CD4-positive, alpha-beta T cell (primary cell): ENCODE measurements around the gene PLXNC1. TPM values are rescaled to one million over a fixed set of nuclear protein-coding genes. Genes with fewer than 3 reads are reported as not detected.

Source experiments
- ATAC-seq: fragments of 200-7000 bp; cut with Tn5 transposase; one replicate; pipeline ENCODE4 v1.10.0; 2022; ENCODE audit warnings: mild to moderate bottlenecking; ENCODE audit not compliant: poor library complexity
- CTCF ChIA-PET: fragments of 350-600 bp; sonication (Branson Sonifier 250); formaldehyde crosslinking; loops from one replicate; lab custom pipeline; 2021; ENCODE audit warnings: antibody characterized with exemption, inconsistent platforms; lab: Charles Lee
- POLR2A ChIA-PET: fragments of 350-600 bp; sonication (Branson Sonifier 250); formaldehyde crosslinking; loops from one replicate; lab custom pipeline; 2021; ENCODE audit warnings: antibody characterized with exemption, inconsistent platforms; lab: Charles Lee
- DNase-seq, 14 experiments: peaks; one replicate each; pipeline ENCODE4 v3.0.0-alpha.2; 2013 to 2020; ENCODE audit warnings: mixed read lengths in 2 of 14
- H3K27ac ChIP-seq, 2 donors: one replicate each; pipeline versions ENCODE4 v1.5.1 to v1.7.0; 2013; ENCODE audit warnings: low read length in 2 of 2, low read depth in 1 of 2, mild to moderate bottlenecking in 1 of 2
- H3K27me3 ChIP-seq, 2 experiments: 1 replicate in 1 of 2; 2 replicates in 1 of 2; pipeline versions ENCODE4 v1.6.1 to v1.7.0; 2013; ENCODE audit warnings: low read length in 2 of 2, control low read depth in 1 of 2, mild to moderate bottlenecking in 1 of 2, moderate library complexity in 1 of 2; ENCODE audit not compliant: insufficient read depth in 2 of 2, control insufficient read depth in 1 of 2
- H3K36me3 ChIP-seq: one replicate; pipeline ENCODE4 v1.6.1; 2013; ENCODE audit warnings: low read length, control low read depth; ENCODE audit not compliant: insufficient read depth
- H3K4me1 ChIP-seq: one replicate; pipeline ENCODE4 v1.6.1; 2013; ENCODE audit warnings: low read length, control low read depth; ENCODE audit not compliant: insufficient read depth
- H3K4me3 ChIP-seq: one replicate; pipeline ENCODE4 v1.5.1; 2013; ENCODE audit warnings: mild to moderate bottlenecking, low read length, moderate library complexity
- H3K9me3 ChIP-seq, 2 experiments: 1 replicate in 1 of 2; 2 replicates in 1 of 2; pipeline versions ENCODE4 v1.6.1 to v1.7.0; 2013; ENCODE audit warnings: low read length in 2 of 2, mild to moderate bottlenecking in 2 of 2, control low read depth in 1 of 2, moderate library complexity in 1 of 2; ENCODE audit not compliant: control insufficient read depth in 1 of 2, insufficient read depth in 1 of 2
- H3K27ac Mint-ChIP-seq: one replicate; pipeline ENCODE4 v1.8.0; 2020; ENCODE audit warnings: mixed read lengths
- H3K27me3 Mint-ChIP-seq: one replicate; pipeline ENCODE4 v1.8.0; 2021; ENCODE audit warnings: mixed read lengths
- H3K36me3 Mint-ChIP-seq: one replicate; pipeline ENCODE4 v1.8.0; 2021; ENCODE audit warnings: low read depth, mixed read lengths
- H3K4me1 Mint-ChIP-seq: one replicate; pipeline ENCODE4 v1.8.0; 2021; ENCODE audit warnings: low read depth, mixed read lengths
- H3K4me3 Mint-ChIP-seq: one replicate; pipeline ENCODE4 v1.8.0; 2020; ENCODE audit warnings: mild to moderate bottlenecking, mixed read lengths
- H3K9me3 Mint-ChIP-seq: one replicate; pipeline ENCODE4 v1.8.0; 2020; ENCODE audit warnings: mixed read lengths
- intact Hi-C, 2 experiments: fragments of 100-400 bp; cut with DNase I in 1 of 2; cut with micrococcal nuclease in 1 of 2; formaldehyde crosslinking; loops; one replicate each; pipeline versions ENCODE4 v1.15.1 to v1.9.0; 2023 to 2025; cut with DNase I, micrococcal nuclease
- total RNA-seq, 174 experiments: library from RNA in 2 of 174; stranded (reverse) in 2 of 174; gene quantifications; one replicate each; pipeline ENCODE4 v1.2.3 and lab custom pipeline; 2021 to 2026
- TF ChIP-seq, protein P1 (sequence below): fragments of 200-600 bp; IDR thresholded peaks from one replicate; pipeline ENCODE4 v1.8.0; 2022; ENCODE audit warnings: antibody characterized with exemption, mild to moderate bottlenecking

PLXNC1 gene
- total RNA-seq, 2 experiments from 2014 or later: 5.2 to 5.3 TPM

DNA sequence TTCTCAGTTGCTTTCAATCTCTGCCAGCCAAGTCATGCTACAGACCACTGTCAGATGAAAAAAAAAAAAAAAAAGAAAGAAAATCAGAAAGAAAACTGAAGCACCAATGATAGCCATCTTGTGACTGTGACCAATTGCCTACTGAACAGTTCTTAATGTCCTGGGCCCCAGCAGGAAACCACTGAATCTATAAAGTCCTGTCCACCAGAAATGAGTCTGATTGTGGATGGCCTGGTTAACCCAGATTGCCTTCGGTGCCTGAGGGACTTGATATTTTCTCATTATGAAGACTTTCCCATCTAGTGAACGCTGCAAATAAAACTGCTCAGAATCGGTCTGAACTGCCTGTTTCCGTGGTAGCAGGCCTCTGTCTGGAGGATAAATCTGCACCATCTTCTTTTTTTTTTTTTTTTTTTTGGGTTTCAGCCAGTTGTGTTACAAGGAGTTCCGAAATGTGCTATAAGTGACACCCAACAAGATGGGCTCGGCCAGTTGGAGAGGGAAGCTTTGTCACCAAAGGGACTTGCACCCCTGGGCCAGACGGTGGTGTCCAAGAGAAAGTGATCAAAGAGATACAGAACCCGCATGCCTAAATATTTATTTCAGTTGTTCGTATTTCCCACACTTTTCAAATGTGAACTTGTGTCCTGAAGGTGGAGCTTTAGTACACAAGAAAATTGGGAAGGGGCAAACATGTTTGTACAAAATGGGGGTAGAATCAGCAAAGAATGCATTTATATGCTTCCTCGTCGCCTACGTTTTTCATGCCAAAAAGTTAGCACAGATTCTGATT, 3.0 kb upstream of the PLXNC1 start:
- Mint-ChIP-seq H3K9me3 (no peaks in the 10 kb centered on the region), H3K4me3 (peak overlapping the region; percentile 66), H3K4me1 (peaks cover 9% of the 10 kb centered on the region), H3K27ac (no peak overlapping the region), H3K27me3 (no peaks in the 10 kb centered on the region), H3K36me3 (no peaks in the 10 kb centered on the region)
- Histone ChIP-seq H3K9me3 (no peaks in the 10 kb centered on the region), H3K27ac (no peak overlapping the region), H3K4me3 (no peak overlapping the region), H3K4me1 (peaks cover 13% of the 10 kb centered on the region), H3K27me3 (no peaks in the 10 kb centered on the region), H3K36me3 (no peaks in the 10 kb centered on the region)
- TF ChIP-seq, protein P1, sequence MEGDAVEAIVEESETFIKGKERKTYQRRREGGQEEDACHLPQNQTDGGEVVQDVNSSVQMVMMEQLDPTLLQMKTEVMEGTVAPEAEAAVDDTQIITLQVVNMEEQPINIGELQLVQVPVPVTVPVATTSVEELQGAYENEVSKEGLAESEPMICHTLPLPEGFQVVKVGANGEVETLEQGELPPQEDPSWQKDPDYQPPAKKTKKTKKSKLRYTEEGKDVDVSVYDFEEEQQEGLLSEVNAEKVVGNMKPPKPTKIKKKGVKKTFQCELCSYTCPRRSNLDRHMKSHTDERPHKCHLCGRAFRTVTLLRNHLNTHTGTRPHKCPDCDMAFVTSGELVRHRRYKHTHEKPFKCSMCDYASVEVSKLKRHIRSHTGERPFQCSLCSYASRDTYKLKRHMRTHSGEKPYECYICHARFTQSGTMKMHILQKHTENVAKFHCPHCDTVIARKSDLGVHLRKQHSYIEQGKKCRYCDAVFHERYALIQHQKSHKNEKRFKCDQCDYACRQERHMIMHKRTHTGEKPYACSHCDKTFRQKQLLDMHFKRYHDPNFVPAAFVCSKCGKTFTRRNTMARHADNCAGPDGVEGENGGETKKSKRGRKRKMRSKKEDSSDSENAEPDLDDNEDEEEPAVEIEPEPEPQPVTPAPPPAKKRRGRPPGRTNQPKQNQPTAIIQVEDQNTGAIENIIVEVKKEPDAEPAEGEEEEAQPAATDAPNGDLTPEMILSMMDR: no peak
- CTCF ChIA-PET: interaction anchor here (0.9 to 1.2 kb wide), 2 partner anchors 69 to 159 kb away, joined by 3 read pairs; no protein-coding TSS in a partner anchor
- peak in 2 of 14 experiments; percentile 35 to 38 for DNase-seq
- no peak for ATAC-seq
- POLR2A ChIA-PET: no interaction called here
- intact Hi-C loops: loop anchor here (5.0 to 10.0 kb wide), 6 partner anchors 117 to 1399 kb away; partner anchors contain the start of gene CEP83 (in 1 of the 2)

DNA sequence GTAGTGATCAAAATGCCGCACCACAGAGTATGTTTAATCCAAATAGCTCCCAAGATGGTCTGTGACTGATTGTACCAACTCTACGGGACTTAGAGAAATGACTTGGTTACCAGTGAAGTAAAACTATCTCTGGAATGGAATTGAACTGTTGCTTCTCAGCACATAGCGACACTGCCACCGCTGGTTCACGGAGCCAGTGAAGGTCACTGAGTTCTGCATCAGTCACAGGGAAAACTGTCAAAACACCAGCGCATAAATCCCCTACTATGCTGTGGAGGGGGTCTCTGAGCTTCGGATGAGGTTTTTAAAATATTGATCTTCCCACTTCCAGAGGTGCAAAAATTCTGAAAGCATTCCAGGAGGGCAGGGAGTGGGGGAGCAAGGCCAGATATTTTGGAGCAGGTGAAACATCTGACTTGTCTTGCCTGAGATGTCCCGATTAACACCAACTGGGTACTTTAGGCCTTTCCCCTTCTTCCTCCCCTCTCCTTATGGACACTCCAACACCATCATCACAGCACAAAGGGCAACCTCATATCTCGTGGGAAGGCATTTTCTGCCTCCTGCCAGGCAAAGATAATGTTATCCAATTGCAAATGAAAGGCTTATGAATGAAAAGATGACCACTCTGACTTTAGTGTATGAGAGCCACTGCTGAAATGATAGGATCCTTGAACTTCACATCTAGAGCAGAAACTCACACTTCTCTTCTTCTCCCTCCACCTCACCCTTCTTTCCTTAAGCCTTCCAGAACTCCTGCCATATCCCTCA, 2.0 kb upstream of the PLXNC1 start:
- Mint-ChIP-seq H3K4me1 (peaks cover 18% of the 10 kb centered on the region), H3K27ac (peak overlapping the region; percentile 37), H3K4me3 (peak overlapping the region; percentile 66), H3K27me3 (no peaks in the 10 kb centered on the region), H3K9me3 (no peaks in the 10 kb centered on the region), H3K36me3 (no peaks in the 10 kb centered on the region)
- no peaks in the 10 kb centered on the region for H3K9me3 ChIP-seq
- H3K27me3 ChIP-seq: no peaks in the 10 kb centered on the region
- TF ChIP-seq, protein P1: no peak
- no peak overlapping the region for H3K4me3 ChIP-seq
- ChIA-PET POLR2A (interaction anchor here (1.0 to 2.5 kb wide), 2 partner anchors 22 to 116 kb away, joined by 3 to 7 read pairs; no protein-coding TSS in a partner anchor), CTCF (interaction anchor here (0.5 kb wide), 1 partner anchor 421 kb away, joined by 3 read pairs; no protein-coding TSS in a partner anchor)
- no peaks in the 10 kb centered on the region for H3K36me3 ChIP-seq
- peaks cover 22% of the 10 kb centered on the region for H3K4me1 ChIP-seq
- ATAC-seq: no peak
- no peak for DNase-seq
- H3K27ac ChIP-seq: no peak overlapping the region
- intact Hi-C loops: loop anchor here (5.0 to 10.0 kb wide), 6 partner anchors 116 to 1398 kb away; partner anchors contain the start of gene CEP83 (in 1 of the 2)

DNA sequence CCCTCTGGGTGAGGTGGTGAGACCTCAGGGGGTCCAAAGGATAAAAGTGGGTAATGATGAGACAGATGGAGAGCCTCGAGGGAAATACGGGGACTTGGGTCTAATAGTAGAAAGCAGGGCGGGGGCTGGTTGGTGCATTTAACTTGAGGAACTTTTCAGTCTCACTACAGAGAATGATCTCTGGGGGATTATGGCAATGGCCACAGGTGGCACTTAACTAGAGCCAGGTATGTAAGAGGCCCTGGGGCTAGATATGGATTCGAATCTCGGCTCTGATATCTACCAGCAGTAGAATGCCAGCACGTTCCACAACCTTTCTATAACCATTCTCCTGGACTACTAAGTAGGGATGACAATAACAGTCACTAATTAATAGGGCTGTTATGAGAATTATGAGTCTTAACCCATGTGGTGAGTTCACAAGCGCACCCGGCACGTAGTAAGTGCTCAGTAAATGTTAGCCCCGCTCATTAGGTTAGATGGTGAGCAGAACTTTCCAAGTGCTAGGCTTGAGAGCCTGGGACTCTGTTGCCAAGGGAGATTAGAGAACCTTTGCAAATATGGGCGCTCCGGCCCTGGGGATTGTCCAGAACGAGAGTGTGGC, 888 bp upstream of the PLXNC1 start:
- POLR2A ChIA-PET: interaction anchor here (0.6 to 2.8 kb wide), 4 partner anchors 23 to 377 kb away, joined by 3 to 22 read pairs (median 6); partner anchors contain the start of gene CEP83
- Mint-ChIP-seq H3K4me3 (peak overlapping the region; percentile 91), H3K4me1 (peaks cover 28% of the 10 kb centered on the region), H3K36me3 (no peaks in the 10 kb centered on the region), H3K27ac (peak overlapping the region; percentile 39), H3K27me3 (no peaks in the 10 kb centered on the region), H3K9me3 (no peaks in the 10 kb centered on the region)
- Histone ChIP-seq H3K4me3 (peak overlapping the region; percentile 52), H3K27ac (no peak overlapping the region), H3K36me3 (no peaks in the 10 kb centered on the region), H3K9me3 (no peaks in the 10 kb centered on the region), H3K4me1 (peaks cover 29% of the 10 kb centered on the region), H3K27me3 (no peaks in the 10 kb centered on the region)
- no peak for DNase-seq
- intact Hi-C loops: loop anchor here (5.0 to 10.0 kb wide), 6 partner anchors 115 to 1397 kb away; partner anchors contain the start of gene CEP83 (in 1 of the 2)
- no peak for ATAC-seq
- CTCF ChIA-PET: interaction anchor here (1.6 kb wide), 1 partner anchor 13 kb away, joined by 3 read pairs; no protein-coding TSS in a partner anchor
- TF ChIP-seq, protein P1: no peak
